WTC11 (cell line): Measurements from ENCODE around the gene TBC1D21. TPM values are rescaled to one million over a fixed set of nuclear protein-coding genes. Genes with fewer than 3 reads are reported as not detected.

Experiments
- ATAC-seq: fragments of 200-7000 bp; cut with Tn5 transposase; 2 replicates; pipeline ENCODE4 v1.10.0; 2021; ENCODE audit warnings: mild to moderate bottlenecking, moderate library complexity
- CTCF ChIA-PET: fragments of 300-600 bp; sonication (Branson Sonifier 250); formaldehyde crosslinking; loops from one replicate; lab custom pipeline; 2021; ENCODE audit warnings: antibody characterized with exemption; lab: Charles Lee
- POLR2A ChIA-PET: fragments of 350-600 bp; sonication (Branson Sonifier 250); formaldehyde crosslinking; loops from one replicate; lab custom pipeline; 2021; ENCODE audit warnings: antibody characterized with exemption; lab: Charles Lee
- DNase-seq: peaks from one replicate; pipeline ENCODE4 v3.0.0; 2021; ENCODE audit warnings: low spot score
- H3K27ac Mint-ChIP-seq: 2 replicates; pipeline ENCODE4 v1.8.0; 2021; ENCODE audit warnings: mixed read lengths
- H3K27me3 Mint-ChIP-seq: 2 replicates; pipeline ENCODE4 v1.8.0; 2021; ENCODE audit warnings: low read depth, mild to moderate bottlenecking, moderate library complexity, mixed read lengths
- H3K36me3 Mint-ChIP-seq: 2 replicates; pipeline ENCODE4 v1.8.0; 2021; ENCODE audit warnings: mixed read lengths
- H3K4me1 Mint-ChIP-seq: 2 replicates; pipeline ENCODE4 v1.8.0; 2022; ENCODE audit warnings: mixed read lengths
- H3K4me3 Mint-ChIP-seq: 2 replicates; pipeline ENCODE4 v1.8.0; 2021; ENCODE audit warnings: mild to moderate bottlenecking, moderate library complexity, mixed read lengths
- H3K9me3 Mint-ChIP-seq: 2 replicates; pipeline ENCODE4 v1.8.0; 2021; ENCODE audit warnings: mixed read lengths
- CBFB ChIP-seq: sonication (generic); formaldehyde crosslinking; IDR thresholded peaks from 2 replicates; pipeline ENCODE4 v1.8.1; 2022; ENCODE audit warnings: mild to moderate bottlenecking, low read depth, missing genetic modification reagents
- CREM ChIP-seq: sonication (generic); formaldehyde crosslinking; IDR thresholded peaks from 2 replicates; pipeline ENCODE4 v1.8.1; 2022; ENCODE audit warnings: mild to moderate bottlenecking, missing genetic modification reagents, moderate library complexity
- ELF4 ChIP-seq: sonication (generic); formaldehyde crosslinking; IDR thresholded peaks from 2 replicates; pipeline ENCODE4 v1.8.1; 2022; ENCODE audit warnings: low read depth, mild to moderate bottlenecking, moderate library complexity, missing genetic modification reagents
- ETV6 ChIP-seq: sonication (generic); formaldehyde crosslinking; IDR thresholded peaks from 2 replicates; pipeline ENCODE4 v1.8.1; 2022; ENCODE audit warnings: mild to moderate bottlenecking, missing genetic modification reagents
- GABPB1 ChIP-seq: sonication (generic); formaldehyde crosslinking; IDR thresholded peaks from 2 replicates; pipeline ENCODE4 v1.8.1; 2023; ENCODE audit warnings: mild to moderate bottlenecking, missing genetic modification reagents
- GRHL2 ChIP-seq: fragments of 250-450 bp; sonication (Bioruptor Pico); IDR thresholded peaks from 2 replicates; pipeline ENCODE4 v1.8.0; 2022; ENCODE audit warnings: mild to moderate bottlenecking, moderate library complexity; ENCODE audit not compliant: insufficient replicate concordance, severe bottlenecking
- GTF2I ChIP-seq: fragments of 250-450 bp; sonication (Bioruptor Pico); conservative IDR thresholded peaks from 2 replicates; pipeline ENCODE4 v1.4.0; 2021; ENCODE audit warnings: mild to moderate bottlenecking
- JUN ChIP-seq: sonication (generic); formaldehyde crosslinking; IDR thresholded peaks from 2 replicates; pipeline ENCODE4 v1.8.0; 2023; ENCODE audit warnings: mild to moderate bottlenecking, missing genetic modification reagents
- MYBL2 ChIP-seq: sonication (generic); formaldehyde crosslinking; IDR thresholded peaks from 2 replicates; pipeline ENCODE4 v1.8.1; 2023; ENCODE audit warnings: mild to moderate bottlenecking, moderate library complexity, missing genetic modification reagents
- NR1H2 ChIP-seq: sonication (generic); formaldehyde crosslinking; IDR thresholded peaks from 2 replicates; pipeline ENCODE4 v1.9.0; 2021; ENCODE audit warnings: mild to moderate bottlenecking, moderate library complexity, missing genetic modification reagents
- NR2C2 ChIP-seq: sonication (generic); formaldehyde crosslinking; IDR thresholded peaks from 2 replicates; pipeline ENCODE4 v1.8.0; 2022; ENCODE audit warnings: mild to moderate bottlenecking, missing genetic modification reagents
- PRRX2 ChIP-seq: fragments of 250-450 bp; sonication (Bioruptor Pico); IDR thresholded peaks from 2 replicates; pipeline ENCODE4 v1.8.0; 2021; ENCODE audit warnings: mild to moderate bottlenecking
- SOX15 ChIP-seq: fragments of 250-450 bp; sonication (Bioruptor Pico); IDR thresholded peaks from 2 replicates; pipeline ENCODE4 v1.9.0; 2021; ENCODE audit warnings: mild to moderate bottlenecking
- SP1 ChIP-seq: sonication (generic); formaldehyde crosslinking; conservative IDR thresholded peaks from 2 replicates; pipeline ENCODE4 v1.8.1; 2022; ENCODE audit warnings: missing genetic modification reagents
- TEAD1 ChIP-seq: sonication (generic); formaldehyde crosslinking; IDR thresholded peaks from 2 replicates; pipeline ENCODE4 v1.8.0; 2022; ENCODE audit warnings: mild to moderate bottlenecking, missing genetic modification reagents
- TEAD4 ChIP-seq: sonication (generic); formaldehyde crosslinking; IDR thresholded peaks from 2 replicates; pipeline ENCODE4 v1.8.0; 2022; ENCODE audit warnings: mild to moderate bottlenecking, missing genetic modification reagents
- ZNF263 ChIP-seq: sonication (generic); formaldehyde crosslinking; IDR thresholded peaks from 2 replicates; pipeline ENCODE4 v1.8.1; 2022; ENCODE audit warnings: low read depth, mild to moderate bottlenecking, moderate library complexity, missing genetic modification reagents
- ZNF317 ChIP-seq: sonication (generic); formaldehyde crosslinking; IDR thresholded peaks from 2 replicates; pipeline ENCODE4 v1.8.1; 2023; ENCODE audit warnings: low read depth, mild to moderate bottlenecking, moderate library complexity, missing genetic modification reagents, borderline replicate concordance
- ZNF416 ChIP-seq: fragments of 250-450 bp; sonication (Bioruptor Pico); IDR thresholded peaks from 2 replicates; pipeline ENCODE4 v1.9.0; 2021; ENCODE audit warnings: mild to moderate bottlenecking, inconsistent platforms
- total RNA-seq: library from RNA; stranded (reverse); gene quantifications from 3 replicates; pipeline ENCODE4 v1.2.3, GENCODE V29; 2021
- TF ChIP-seq, protein P1 (sequence below): sonication (generic); formaldehyde crosslinking; IDR thresholded peaks from 2 replicates; pipeline ENCODE4 v1.8.0; 2022; ENCODE audit warnings: missing genetic modification reagents
- TF ChIP-seq, protein P2 (sequence below): fragments of 250-450 bp; sonication (Bioruptor Pico); conservative IDR thresholded peaks from 2 replicates; pipeline ENCODE4 v1.9.0; 2021; ENCODE audit warnings: mild to moderate bottlenecking
- TF ChIP-seq, protein P3 (sequence below): sonication (generic); formaldehyde crosslinking; IDR thresholded peaks from 2 replicates; pipeline ENCODE4 v1.8.1; 2022; ENCODE audit warnings: mild to moderate bottlenecking, moderate library complexity, missing genetic modification reagents
- TF ChIP-seq, protein P4 (sequence below): sonication (generic); formaldehyde crosslinking; conservative IDR thresholded peaks from 2 replicates; pipeline ENCODE4 v1.8.1; 2022; ENCODE audit warnings: mild to moderate bottlenecking, missing genetic modification reagents
- TF ChIP-seq, protein P5 (sequence below): sonication (generic); formaldehyde crosslinking; IDR thresholded peaks from 2 replicates; pipeline ENCODE4 v1.8.1; 2023; ENCODE audit warnings: mild to moderate bottlenecking, moderate library complexity, missing genetic modification reagents
- TF ChIP-seq, protein P6 (sequence below): fragments of 250-450 bp; sonication (Bioruptor Pico); IDR thresholded peaks from 2 replicates; pipeline ENCODE4 v1.8.0; 2021; ENCODE audit warnings: mild to moderate bottlenecking

The TBC1D21 gene
- total RNA-seq, 1 experiment from 2014 or later, result not detected

DNA sequence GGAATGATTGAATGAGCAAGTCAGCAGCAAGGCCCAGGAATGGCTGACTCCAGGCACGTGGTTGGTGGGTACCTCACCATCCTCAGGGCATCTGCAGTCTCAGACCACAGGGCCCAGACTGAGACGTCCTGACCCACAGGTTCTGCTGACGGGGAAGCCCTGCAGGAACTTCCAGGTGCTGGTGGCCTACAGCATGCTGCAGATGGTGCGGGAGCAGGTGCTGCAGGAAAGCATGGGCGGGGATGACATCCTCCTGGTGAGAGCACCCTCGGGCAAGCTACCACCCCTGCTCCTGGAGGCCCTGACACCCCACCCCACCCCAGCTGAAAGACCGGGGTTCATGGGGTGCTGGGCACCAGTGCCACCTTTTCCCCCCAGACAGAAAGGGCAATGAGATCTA, 14.1 kb downstream of the TBC1D21 start:
- no peak for ATAC-seq
- POLR2A ChIA-PET, result no interaction called here
- Mint-ChIP-seq H3K27ac (no peak overlapping the region), H3K27me3 (peaks cover 4% of the 10 kb centered on the region; the same call in 1 of the 2 replicates), H3K4me3 (no peak overlapping the region), H3K4me1 (no peaks in the 10 kb centered on the region), H3K36me3 (no peaks in the 10 kb centered on the region), H3K9me3 (peaks cover 4% of the 10 kb centered on the region)
- CTCF ChIA-PET, result interaction anchor here (3.8 kb wide), 1 partner anchor 14 kb away, joined by 13 read pairs; no protein-coding TSS in a partner anchor
- TF ChIP-seq TEAD1 (CRISPR knock-in tag), result no peak
- TF ChIP-seq SOX15 (CRISPR knock-in tag), result no peak
- no peak for TF ChIP-seq ZNF263 (CRISPR knock-in tag)
- no peak for TF ChIP-seq ZNF416
- no peak for TF ChIP-seq ETV6 (CRISPR knock-in tag)
- no peak for TF ChIP-seq CBFB (CRISPR knock-in tag)
- no peak for TF ChIP-seq ZNF317 (CRISPR knock-in tag)
- no peak for TF ChIP-seq SP1
- no peak for TF ChIP-seq ELF4
- TF ChIP-seq GRHL2 (CRISPR knock-in tag), result no peak
- TF ChIP-seq, protein P1, sequence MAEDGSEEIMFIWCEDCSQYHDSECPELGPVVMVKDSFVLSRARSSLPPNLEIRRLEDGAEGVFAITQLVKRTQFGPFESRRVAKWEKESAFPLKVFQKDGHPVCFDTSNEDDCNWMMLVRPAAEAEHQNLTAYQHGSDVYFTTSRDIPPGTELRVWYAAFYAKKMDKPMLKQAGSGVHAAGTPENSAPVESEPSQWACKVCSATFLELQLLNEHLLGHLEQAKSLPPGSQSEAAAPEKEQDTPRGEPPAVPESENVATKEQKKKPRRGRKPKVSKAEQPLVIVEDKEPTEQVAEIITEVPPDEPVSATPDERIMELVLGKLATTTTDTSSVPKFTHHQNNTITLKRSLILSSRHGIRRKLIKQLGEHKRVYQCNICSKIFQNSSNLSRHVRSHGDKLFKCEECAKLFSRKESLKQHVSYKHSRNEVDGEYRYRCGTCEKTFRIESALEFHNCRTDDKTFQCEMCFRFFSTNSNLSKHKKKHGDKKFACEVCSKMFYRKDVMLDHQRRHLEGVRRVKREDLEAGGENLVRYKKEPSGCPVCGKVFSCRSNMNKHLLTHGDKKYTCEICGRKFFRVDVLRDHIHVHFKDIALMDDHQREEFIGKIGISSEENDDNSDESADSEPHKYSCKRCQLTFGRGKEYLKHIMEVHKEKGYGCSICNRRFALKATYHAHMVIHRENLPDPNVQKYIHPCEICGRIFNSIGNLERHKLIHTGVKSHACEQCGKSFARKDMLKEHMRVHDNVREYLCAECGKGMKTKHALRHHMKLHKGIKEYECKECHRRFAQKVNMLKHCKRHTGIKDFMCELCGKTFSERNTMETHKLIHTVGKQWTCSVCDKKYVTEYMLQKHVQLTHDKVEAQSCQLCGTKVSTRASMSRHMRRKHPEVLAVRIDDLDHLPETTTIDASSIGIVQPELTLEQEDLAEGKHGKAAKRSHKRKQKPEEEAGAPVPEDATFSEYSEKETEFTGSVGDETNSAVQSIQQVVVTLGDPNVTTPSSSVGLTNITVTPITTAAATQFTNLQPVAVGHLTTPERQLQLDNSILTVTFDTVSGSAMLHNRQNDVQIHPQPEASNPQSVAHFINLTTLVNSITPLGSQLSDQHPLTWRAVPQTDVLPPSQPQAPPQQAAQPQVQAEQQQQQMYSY (CRISPR knock-in tag), result no peak
- TF ChIP-seq, protein P2, sequence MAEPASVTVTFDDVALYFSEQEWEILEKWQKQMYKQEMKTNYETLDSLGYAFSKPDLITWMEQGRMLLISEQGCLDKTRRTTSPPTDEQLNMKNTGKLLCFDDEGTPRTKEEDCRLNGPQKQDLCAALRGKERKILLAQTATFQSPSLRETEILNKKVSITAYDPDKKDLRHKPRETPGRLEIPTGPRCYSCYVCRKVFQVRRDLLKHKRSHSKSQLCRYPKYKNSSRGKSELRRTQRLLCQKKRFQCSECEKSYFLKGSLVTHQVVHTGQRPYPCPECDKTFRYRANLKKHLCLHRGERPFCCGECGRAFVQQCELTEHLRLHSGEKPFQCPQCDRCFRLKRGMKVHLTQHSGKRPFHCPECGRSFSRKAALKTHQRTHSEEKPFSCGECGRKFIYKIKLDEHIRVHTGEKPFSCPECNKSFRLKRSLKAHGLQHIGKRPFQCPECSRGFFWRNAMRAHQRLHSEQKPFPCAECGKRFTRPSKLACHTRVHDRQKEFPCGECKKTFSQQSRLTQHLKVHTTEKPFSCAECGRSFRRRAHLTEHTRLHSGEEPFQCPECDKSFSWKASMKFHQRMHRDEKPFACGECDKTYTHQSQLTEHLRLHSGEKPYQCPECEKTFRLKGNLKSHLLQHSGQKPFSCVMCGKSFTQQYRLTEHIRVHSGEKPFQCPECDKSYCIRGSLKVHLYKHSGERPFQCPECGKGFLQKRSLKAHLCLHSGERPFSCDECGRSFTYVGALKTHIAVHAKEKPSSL (CRISPR knock-in tag), result no peak
- TF ChIP-seq NR1H2 (CRISPR knock-in tag), result no peak
- no peak for DNase-seq

DNA sequence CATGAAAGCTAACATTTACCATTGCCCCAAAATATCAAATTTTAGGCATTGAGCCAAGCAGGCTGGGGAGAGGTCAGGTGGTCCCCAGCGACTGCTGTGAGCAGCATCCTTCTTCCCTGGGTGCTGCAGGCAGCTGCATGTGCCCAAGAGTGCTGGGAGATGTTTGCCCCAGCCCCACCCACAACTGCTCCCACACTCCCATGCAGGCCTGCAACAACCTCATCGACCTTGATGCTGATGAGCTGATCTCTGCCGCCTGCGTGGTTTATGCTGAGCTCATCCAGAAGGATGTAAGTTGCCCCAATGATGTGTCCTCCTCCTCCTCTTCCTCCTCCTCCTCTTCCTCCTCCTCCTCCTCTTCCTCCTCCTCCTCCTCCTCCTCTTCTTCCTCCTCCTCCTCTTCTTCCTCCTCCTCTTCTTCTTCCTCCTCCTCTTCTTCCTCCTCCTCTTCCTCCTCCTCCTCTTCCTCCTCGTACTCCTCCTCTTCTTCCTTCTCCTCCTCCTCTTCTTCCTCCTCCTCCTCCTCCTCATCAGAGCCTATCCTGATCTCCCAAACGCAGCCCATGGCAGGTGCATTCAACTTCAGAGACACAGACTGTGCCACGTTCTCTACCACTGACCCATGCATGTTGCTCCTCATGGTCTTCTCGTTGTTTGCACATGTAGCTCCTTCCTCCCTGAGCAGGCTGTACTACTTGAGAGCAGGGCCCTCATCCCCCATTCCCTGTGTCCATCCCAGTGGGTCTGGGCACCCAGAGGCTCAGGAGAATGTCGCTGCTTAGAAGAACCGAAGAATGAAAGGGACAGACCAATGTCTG, 15.1 kb downstream of the TBC1D21 start:
- ChIA-PET CTCF (interaction anchor here (0.9 to 3.8 kb wide), 4 partner anchors 14 to 76 kb away, joined by 3 to 13 read pairs (median 4); no protein-coding TSS in a partner anchor), POLR2A (no interaction called here)
- peaks cover 13% of the 10 kb centered on the region for H3K9me3 Mint-ChIP-seq
- TF ChIP-seq GABPB1 (CRISPR knock-in tag) (no peak), PRRX2 (no peak), TEAD4 (CRISPR knock-in tag) (no peak), CREM (CRISPR knock-in tag) (no peak), GTF2I (no peak), ZNF317 (CRISPR knock-in tag) (no peak), MYBL2 (CRISPR knock-in tag) (no peak), JUN (CRISPR knock-in tag) (no peak), NR2C2 (CRISPR knock-in tag) (no peak)
- TF ChIP-seq, protein P3, sequence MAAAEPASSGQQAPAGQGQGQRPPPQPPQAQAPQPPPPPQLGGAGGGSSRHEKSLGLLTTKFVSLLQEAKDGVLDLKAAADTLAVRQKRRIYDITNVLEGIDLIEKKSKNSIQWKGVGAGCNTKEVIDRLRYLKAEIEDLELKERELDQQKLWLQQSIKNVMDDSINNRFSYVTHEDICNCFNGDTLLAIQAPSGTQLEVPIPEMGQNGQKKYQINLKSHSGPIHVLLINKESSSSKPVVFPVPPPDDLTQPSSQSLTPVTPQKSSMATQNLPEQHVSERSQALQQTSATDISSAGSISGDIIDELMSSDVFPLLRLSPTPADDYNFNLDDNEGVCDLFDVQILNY (CRISPR knock-in tag), result no peak
- TF ChIP-seq, protein P4, sequence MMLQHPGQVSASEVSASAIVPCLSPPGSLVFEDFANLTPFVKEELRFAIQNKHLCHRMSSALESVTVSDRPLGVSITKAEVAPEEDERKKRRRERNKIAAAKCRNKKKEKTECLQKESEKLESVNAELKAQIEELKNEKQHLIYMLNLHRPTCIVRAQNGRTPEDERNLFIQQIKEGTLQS (CRISPR knock-in tag), result no peak
- TF ChIP-seq, protein P5, sequence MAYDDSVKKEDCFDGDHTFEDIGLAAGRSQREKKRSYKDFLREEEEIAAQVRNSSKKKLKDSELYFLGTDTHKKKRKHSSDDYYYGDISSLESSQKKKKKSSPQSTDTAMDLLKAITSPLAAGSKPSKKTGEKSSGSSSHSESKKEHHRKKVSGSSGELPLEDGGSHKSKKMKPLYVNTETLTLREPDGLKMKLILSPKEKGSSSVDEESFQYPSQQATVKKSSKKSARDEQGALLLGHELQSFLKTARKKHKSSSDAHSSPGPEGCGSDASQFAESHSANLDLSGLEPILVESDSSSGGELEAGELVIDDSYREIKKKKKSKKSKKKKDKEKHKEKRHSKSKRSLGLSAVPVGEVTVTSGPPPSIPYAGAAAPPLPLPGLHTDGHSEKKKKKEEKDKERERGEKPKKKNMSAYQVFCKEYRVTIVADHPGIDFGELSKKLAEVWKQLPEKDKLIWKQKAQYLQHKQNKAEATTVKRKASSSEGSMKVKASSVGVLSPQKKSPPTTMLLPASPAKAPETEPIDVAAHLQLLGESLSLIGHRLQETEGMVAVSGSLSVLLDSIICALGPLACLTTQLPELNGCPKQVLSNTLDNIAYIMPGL (CRISPR knock-in tag), result no peak
- TF ChIP-seq, protein P6, sequence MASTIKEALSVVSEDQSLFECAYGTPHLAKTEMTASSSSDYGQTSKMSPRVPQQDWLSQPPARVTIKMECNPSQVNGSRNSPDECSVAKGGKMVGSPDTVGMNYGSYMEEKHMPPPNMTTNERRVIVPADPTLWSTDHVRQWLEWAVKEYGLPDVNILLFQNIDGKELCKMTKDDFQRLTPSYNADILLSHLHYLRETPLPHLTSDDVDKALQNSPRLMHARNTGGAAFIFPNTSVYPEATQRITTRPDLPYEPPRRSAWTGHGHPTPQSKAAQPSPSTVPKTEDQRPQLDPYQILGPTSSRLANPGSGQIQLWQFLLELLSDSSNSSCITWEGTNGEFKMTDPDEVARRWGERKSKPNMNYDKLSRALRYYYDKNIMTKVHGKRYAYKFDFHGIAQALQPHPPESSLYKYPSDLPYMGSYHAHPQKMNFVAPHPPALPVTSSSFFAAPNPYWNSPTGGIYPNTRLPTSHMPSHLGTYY (CRISPR knock-in tag), result no peak

More for the DNA sequence above, 15.1 kb downstream of the TBC1D21 start:
- Mint-ChIP-seq H3K27ac (no peak overlapping the region), H3K36me3 (0 out of 2 replicates have a peak, but pooled peaks cover 3% of the 10 kb centered on the region), H3K4me1 (no peaks in the 10 kb centered on the region), H3K4me3 (no peak overlapping the region), H3K27me3 (peaks cover 4% of the 10 kb centered on the region; the same call in 1 of the 2 replicates)
- no peak for ATAC-seq
- DNase-seq, result no peak
